Retina (tissue), 1 donor: Measurements from ENCODE around the gene CAPN9.
"Not testable (repeated sequence)": the region's sequence is repeated elsewhere in the genome, so short reads cannot be mapped to it uniquely, and the experiment has no call there.

Experiments used
- DNase-seq: peaks from one replicate; pipeline ENCODE4 v3.0.0-alpha.2; 2016

The CAPN9 gene

GRCh38 chr1:230747890-230748800 lies 957 bp downstream of the CAPN9 start:
- no peak for DNase-seq

- DNase-seq, result no peak
Measured at GRCh38 chr1:230749150-230749549, 2.0 kb downstream of the CAPN9 start.

DNA sequence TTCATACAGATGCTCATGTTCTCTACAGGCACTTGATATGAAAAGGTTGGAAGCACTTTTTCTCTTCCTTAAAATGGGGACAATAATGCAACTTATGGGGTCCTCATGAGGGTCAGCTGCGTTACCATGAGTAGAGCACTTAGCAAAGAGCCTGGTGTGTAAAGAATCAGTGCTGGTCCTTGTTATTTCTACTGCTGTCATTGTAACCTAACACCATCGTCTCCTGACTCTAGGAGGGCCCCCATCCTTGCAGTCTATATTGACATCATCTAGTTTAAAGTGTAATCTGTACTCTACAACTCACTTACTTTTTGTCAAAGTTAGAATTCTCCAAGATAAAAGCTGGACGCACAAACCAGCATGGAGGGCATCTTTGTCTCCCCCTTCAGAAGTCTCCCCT lies 2.4 kb downstream of the CAPN9 start:
- DNase-seq, result no peak

- no peak for DNase-seq
Measured at GRCh38 chr1:230750576-230750975, 3.4 kb downstream of the CAPN9 start.

- no peak for DNase-seq
Measured at GRCh38 chr1:230750986-230751625, 3.9 kb downstream of the CAPN9 start.

GRCh38 chr1:230752407-230752806 lies 5.2 kb downstream of the CAPN9 start:
- peak; percentile 67 for DNase-seq

GRCh38 chr1:230753191-230753585 lies 6.0 kb downstream of the CAPN9 start:
- DNase-seq, result no peak

GRCh38 chr1:230753586-230754251 lies 6.5 kb downstream of the CAPN9 start:
- peak; percentile 83 for DNase-seq

GRCh38 chr1:230754796-230755195 lies 7.6 kb downstream of the CAPN9 start:
- no peak for DNase-seq

GRCh38 chr1:230757856-230758708 lies 10.9 kb downstream of the CAPN9 start:
- no peak for DNase-seq

- DNase-seq, result no peak
Measured at GRCh38 chr1:230758709-230759368, 11.7 kb downstream of the CAPN9 start.

DNA sequence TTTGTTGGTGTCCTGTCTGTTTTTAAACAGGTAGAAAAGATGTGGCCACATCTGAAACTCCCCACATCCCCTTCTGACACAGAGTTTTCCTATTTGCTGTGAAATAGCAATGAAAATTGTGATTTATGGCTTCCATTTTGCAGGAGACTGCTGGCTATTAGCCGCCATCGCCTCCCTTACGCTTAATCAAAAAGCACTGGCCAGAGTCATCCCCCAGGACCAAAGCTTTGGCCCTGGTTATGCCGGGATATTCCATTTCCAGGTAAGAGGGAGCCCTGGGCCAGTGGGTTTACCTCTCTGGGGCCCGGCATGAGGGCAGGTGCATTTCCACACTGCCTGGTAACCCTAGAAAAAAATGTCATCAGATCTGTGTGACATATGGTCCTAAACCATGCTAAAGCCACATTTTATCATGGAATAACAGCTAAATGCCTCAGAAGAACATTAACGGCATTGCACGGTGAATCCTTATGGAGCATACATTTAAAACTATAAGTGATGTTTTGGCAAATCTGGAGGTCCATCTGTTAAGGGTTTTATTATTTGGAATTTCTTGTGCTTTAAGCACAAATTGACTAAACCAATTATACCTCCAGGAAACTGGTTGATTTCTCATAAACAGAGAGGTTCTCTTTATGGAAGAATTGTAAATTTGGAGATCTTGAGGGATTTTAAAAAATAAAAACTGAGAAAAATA lies 12.3 kb downstream of the CAPN9 start:
- no peak for DNase-seq

GRCh38 chr1:230760360-230760827 lies 13.2 kb downstream of the CAPN9 start:
- peak; percentile 7 for DNase-seq

- DNase-seq, result no peak
Measured at GRCh38 chr1:230761443-230762167, 14.4 kb downstream of the CAPN9 start.

- no peak for DNase-seq
Measured at GRCh38 chr1:230763927-230764591, 16.9 kb downstream of the CAPN9 start.

DNA sequence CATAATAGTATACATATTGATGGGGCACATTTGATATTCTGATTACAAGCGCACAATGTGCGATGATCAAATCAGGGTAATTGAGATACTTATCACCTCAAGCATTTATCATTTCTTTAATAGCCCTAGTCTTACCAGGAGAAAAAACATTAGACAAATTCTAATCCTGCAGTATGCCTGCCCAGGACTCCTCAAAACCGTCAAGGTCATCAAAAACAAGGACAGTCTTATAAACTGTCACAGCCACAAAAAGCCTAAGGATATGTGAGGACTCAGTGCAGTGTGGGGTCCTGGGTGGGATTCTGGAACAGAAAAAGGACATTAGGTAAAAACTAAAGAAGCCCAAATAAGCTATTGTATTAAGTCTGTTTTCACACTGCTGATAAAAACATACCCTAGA lies 19.1 kb downstream of the CAPN9 start:
- DNase-seq, result no peak

- DNase-seq, result not testable (repeated sequence)
Measured at GRCh38 chr1:230767859-230768612, 20.8 kb downstream of the CAPN9 start.

GRCh38 chr1:230768903-230769570 lies 21.8 kb downstream of the CAPN9 start:
- DNase-seq, result no peak

- no peak for DNase-seq
Measured at GRCh38 chr1:230770317-230770716, 23.1 kb downstream of the CAPN9 start.
